Measurements from ENCODE around the gene POLD2.

- no peak for TF ChIP-seq YY1 (IDR thresholded peaks at IDR 0.05; ENCODE audit: insufficient read depth, insufficient read length)
- TF ChIP-seq SUZ12 (IDR thresholded peaks at IDR 0.05; ENCODE audit: extremely low read depth, insufficient read depth, insufficient read length), result no peak
These were observed 16.1 kb upstream of the POLD2 start for GRCh38 chr7:44139311-44140010.

All from NT2/D1 (cell line).